Sigmoid colon (tissue), 4 donors: Measurements from ENCODE around the gene GRIK5.

Source experiments
- CTCF ChIP-seq, 4 experiments: fragments of 450-650 bp in 3 of 4; fragments of 200-600 bp in 1 of 4; IDR thresholded peaks; one replicate each; pipeline ENCODE4 v1.5.1; 2016 to 2019; ENCODE audit warnings: antibody characterized with exemption in 4 of 4, mild to moderate bottlenecking in 3 of 4, moderate library complexity in 2 of 4
- POLR2AphosphoS5 ChIP-seq, 4 donors: sonication (generic); formaldehyde crosslinking; IDR thresholded peaks; one replicate each; pipeline ENCODE4 v1.6.1; 2017; ENCODE audit warnings: antibody characterized with exemption in 4 of 4

- TF ChIP-seq CTCF (IDR thresholded peaks at IDR 0.05), result no peak
- no peak for TF ChIP-seq POLR2AphosphoS5 (IDR thresholded peaks at IDR 0.05)
Observed at GRCh38 chr19:42022616-42023015, 47.4 kb downstream of the GRIK5 start.
